C1 segment of cervical spinal cord (tissue), 14 donors: ENCODE results near the gene GRM7.

Experiments
- DNase-seq, 14 donors: peaks; one replicate each; lab custom pipeline; 2025; lab: John Stamatoyannopoulos, UW

Gene GRM7

DNA sequence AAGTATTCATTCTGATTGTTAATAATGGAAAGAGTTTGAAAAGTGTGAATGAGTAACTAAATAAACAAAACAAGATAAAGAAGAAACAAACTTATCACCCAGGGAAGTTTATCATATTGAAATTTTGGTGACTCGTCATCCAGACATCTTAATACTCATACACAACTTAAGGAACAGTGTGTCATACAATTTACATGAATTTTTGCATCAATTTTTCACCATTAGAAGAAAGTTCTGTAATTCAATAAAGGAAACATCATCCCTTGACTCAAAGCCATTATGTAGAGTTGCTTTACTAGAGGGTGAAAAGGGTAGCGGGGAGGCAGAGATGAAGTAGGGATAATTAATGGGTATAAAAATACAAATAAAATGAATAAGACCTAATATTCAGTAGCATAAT, 536.2 kb downstream of the GRM7 start:
- no peak for DNase-seq

DNA sequence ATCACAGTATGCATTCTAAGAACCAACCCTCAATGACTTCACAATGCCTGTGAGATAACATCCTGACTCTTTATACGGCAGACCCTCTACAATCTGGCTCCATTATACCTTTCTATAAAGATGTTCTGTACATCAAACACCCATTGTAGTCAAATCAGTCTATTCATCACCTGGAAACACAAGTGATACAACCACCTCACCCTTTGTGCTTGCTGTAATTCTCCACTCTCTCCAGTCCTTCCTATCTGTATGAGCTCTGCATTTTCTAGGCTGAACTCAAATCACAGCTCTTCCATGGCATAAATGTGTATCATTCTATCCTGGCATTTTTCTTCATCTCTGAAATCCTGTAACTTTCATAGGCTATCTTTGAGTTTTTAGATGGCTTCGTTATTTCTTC, 539.4 kb downstream of the GRM7 start:
- DNase-seq: no peak

DNA sequence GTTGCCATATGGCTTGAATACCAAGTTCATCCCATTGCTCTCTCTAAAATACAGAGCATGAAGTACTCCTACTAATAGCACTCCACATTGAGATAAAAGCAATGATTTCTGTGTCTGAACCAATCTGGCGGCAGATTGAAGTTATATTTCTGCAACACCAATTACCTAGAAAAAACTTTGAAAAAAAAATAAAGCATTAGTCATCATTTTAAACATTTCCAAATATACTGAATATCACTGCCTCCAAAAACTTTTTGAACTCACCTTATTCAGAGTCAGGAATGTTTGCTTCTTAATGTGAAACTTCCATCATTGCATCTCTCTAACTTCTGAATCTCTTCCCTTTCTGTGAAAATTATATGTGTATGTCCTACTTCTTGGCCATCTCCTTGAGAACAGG, 540.5 kb downstream of the GRM7 start:
- no peak for DNase-seq

DNA sequence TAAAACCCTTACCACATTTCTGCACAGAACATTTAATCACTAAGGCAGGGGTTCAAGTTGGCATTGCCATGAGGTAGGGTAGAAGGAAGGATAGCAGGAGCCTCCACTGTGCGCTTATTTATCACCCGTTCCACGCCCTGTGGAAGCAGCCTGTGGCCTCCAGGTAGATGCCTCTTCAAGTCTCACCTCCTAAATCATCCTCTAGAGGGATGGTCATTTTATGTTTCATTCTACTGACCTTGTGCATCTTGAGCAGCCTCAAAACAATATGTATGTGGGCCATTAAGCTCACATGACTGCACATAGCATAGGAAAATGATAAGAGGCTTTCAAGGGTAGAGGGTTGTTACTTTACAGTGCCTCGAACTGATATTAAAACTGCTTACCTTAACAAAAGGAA, 546.2 kb downstream of the GRM7 start:
- no peak for DNase-seq

DNA sequence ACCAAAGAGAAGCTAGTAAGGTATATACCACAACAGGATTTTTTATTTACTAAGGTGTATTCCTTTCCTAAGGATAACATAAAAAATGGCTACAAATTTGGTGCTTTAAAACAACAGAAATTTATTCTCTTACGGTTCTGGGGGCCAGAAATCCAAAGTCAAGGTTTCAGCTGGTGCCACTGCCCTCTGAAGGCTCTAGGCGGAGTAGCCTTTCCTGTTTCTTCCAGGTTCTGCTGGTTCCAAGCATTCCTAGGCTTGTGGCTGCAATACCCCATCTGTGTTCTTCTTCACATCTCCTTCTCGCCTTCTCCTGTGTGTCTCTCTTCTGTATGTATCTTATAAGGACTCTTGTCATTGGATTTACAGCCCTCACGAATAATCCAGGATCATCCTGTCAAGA, 549.9 kb downstream of the GRM7 start:
- DNase-seq: no peak

DNA sequence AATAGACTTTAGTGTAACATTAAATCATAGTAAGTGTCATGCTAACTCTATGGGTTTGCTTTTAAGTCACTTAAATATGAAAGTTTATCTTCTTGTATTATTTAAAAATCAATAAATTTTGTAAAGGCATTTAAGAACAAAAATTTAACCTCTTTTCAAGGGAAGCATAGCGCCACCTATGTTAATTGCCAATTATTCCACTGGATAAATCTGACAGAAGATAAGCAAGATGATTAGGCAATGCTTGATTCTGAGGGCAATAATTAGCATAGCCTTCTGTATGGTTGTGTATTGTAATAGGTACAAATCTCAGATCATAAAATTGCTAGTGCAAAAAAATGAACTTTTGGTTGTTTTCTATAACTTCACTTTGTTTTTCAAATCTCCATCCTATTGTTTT, 560.1 kb downstream of the GRM7 start:
- DNase-seq: no peak

DNA sequence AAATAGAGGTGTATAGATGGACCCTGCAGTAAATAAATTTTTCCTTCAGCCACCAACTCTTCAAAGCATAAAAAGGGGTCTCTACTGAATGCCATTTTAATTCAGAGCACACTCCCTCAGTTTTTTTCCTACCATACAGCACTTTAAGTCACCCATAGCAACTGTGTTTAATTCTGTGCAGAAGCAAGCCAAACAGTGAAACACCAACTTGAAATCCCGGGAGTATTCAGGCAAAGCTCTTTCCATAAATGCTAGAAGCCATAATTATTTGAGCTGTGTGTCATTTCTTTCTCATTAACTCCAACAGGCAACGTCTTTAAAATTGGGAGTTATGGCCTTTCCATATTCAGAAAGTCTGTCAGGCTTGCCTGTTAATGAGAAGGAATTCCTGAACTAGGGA, 562.1 kb downstream of the GRM7 start:
- DNase-seq: no peak

DNA sequence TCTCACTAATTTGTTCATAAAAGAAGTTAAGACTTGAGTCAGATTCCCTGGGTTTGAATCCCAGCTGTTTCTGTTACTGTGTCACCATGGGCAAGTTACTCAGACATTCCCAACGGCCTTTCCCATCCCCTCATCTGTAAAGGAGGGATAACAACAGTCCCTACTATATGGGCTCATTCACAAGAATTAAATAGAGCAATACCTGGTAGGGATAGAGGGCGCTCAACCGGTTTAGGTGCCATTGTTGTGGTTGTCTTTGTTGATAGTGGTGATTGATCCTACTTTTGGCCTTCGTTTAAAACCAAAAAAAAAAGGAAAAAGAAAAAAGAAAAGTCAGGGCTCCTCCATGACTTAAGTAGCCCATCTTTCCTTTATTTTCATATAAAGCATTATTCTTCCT, 563.1 kb downstream of the GRM7 start:
- DNase-seq: no peak

DNA sequence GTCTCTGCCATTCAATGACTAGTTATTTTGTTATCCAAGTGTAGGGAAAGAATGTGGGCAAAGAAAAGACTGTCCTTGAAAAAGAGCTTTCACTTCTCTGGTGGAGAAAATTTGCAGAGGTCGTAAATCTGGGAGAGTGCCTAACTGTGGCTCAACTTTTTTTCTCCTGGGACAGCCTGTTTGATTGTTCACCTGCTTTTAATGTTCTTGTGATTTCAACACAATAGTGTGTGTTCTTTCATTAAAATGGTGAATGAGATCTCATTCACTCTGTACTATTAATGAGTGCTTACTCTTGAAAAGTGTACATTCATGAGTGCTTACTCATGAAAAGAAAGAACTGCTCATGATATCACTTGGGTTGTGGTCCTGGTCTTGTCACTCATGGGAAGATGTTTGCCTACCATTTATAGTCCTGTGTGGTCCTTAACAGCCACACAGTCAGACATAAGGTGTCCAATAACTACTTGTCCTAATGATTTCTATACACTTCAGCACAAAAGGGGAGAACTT, 567.3 kb downstream of the GRM7 start:
- DNase-seq: no peak

DNA sequence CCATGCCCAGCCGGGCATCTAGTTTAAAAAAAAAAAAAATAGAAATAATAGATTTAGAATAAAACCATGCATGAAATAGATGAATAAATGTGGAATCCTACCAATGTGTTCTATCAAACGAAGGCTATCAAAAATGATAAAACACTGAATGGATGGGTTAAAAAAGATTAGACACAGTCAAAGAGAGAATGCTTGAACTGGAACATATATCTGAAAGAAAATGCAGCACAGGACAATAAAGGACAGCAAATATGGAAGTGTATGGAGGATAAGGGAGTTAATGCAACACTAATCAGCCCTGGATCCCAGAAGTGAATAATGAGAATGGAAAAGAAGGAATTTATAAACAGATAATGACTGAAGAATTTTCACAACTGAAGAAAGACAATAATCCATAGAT, 571.7 kb downstream of the GRM7 start:
- no peak for DNase-seq

DNA sequence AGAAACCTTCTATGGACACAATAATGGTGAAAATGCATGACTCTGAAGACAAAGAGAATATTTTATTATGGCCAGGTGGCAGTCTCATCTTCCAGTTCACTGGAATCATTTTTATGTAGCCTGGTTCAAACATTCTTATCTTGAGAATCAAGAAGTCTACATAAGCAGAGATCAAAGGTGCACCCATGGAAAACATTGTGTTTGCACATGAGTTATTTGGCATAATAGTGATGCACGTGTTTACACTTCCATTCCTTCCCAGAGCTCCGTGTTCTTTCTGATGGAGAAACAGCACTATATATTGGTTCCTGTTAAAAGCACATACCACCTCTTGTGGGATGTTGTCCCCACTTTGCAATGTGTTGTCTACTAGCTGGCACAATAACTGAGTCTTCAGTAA, 572.2 kb downstream of the GRM7 start:
- no peak for DNase-seq

DNA sequence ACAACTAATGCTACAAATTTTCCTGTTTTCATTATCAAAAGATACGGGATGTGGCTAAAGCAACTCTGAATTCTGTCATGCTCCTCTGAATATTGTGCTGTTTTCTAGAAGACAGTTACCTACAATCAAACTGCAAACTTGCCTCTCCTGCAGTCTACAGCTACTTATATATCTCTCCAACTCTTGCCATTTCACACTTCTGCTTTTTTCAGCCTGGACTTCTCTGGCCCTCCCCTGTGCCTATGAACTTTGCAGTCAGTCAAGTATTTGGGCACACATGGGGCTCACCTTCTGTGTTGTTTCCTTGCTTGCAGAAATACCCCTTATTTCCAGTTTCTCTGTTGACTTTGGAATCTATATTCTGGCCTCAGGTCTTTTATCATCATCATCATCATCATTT, 575.6 kb downstream of the GRM7 start:
- no peak for DNase-seq

DNA sequence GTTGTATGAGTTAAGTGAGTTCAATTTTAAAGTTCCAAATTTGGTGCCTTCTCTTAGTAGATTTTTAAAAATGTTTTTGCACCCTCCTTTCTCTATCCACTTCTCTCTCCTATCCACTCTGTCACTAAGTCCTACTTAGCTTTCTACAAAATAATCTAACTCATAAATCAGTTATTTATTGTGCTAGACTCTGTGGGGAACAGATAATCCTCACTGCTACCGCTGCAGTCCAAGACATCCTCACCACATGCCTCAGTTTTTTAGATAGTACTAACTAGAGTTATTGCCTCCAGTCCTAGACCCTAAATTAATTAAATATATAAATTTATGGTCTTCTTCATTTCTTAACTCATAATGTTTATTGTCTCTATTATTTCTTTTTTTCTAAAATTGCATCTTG, 576.3 kb downstream of the GRM7 start:
- no peak for DNase-seq

DNA sequence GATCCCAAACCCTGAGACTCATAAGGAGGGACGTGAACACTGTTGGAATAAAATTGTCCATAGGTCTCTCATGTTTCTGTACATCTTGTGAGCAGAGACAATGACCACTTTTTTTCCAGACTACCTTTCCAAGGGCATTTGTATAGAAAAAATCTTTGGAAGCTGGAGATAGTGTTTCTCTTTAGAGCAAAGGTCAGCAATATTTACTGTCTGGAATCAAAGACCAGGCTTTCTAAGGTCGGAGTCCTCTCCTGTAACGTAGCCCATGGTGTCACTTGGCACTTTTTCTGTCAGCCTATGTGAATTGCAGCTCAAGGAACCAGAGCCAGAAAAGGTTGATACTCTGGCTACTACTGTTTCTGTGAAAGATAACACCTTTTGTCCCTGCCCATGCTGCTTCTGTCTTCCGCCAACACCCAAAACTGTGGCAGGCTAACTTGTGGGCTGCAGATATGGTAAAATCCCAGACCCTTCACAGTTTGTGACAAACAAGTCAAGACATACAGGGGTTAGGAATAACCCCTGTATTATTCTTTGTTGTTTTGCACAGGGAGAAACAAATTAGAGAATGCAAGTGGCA, 578.3 kb downstream of the GRM7 start:
- DNase-seq: no peak

DNA sequence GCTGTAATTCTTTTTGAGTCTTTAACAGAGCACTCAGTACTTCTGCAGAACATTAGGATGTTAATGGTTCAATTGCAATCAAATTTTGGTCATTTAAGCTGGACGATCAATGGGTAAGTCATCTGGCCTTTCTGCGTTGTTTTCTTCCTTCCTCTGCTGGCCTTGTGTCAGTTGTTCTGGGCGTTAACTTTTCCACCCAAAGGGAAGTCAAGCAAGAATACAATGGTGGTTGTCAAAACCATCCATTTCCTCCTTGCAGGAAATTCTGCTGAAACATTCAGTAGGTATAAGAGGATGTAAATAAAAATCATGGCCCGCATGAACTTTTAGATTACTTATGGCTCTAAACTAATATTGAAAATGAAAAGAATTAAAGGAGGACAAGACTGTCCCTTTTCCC, 584.0 kb downstream of the GRM7 start:
- DNase-seq: no peak

DNA sequence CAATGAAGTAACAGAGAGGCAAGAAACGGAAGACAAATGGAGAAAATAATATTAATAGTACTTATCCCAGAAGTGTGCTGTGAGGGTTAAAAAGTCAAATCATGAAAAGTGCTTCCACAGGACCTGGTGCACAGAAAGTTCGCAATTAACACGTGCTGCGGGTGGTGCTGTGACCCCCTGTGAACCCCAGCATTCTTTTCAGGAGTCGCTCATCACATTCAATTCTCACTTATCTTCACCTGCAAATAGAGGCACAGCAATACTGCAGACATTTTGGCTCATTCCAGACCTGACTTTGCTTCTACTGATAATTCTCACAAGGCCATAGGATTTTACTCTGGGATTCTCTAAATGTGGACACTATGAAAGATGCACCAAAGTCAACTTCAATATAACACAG, 584.4 kb downstream of the GRM7 start:
- no peak for DNase-seq

DNA sequence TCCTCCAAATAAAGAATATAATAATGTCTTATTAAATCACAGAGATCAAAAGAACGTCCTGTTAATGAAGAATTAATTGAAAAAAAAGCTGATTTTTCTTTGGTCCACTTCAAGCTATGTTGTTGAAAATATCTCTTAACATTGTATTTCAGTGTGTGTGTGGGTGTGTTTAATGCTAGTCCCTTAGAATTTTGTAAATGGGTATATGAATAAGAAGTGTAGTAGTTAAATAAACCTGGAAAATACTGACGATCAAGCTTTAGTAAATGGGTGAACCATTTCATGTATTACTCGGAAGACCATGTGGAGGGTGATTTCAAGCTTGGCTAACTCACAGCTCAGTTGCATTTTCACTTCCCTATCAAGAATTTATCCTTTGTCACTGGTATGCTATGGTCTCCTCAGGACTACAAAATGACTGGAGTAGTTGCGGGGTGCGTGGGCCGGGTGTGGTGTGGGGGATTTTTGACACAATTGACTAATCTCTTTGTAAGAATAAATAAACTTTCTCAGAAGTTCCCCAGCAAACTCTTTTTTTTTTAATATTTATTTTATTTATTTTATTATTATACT, 586.4 kb downstream of the GRM7 start:
- DNase-seq: no peak

DNA sequence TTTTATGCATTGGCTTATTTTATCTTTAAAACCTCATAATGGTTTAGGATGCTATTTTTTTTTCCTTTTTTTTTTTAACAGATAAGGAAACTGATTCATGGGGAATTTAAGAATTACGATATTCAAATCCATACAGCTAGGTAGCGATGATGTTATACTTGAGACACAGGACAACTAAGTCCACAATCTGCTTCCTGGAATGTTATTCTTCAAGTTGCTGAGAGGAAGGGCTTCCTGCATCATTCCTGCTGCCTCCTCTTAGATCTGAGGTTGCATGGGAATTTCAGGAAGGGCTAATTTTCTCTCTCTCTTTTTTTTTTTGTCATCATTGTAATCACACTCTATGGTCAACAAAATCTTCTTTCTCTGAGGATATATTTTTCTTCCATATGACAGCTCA, 595.5 kb downstream of the GRM7 start:
- DNase-seq: no peak

DNA sequence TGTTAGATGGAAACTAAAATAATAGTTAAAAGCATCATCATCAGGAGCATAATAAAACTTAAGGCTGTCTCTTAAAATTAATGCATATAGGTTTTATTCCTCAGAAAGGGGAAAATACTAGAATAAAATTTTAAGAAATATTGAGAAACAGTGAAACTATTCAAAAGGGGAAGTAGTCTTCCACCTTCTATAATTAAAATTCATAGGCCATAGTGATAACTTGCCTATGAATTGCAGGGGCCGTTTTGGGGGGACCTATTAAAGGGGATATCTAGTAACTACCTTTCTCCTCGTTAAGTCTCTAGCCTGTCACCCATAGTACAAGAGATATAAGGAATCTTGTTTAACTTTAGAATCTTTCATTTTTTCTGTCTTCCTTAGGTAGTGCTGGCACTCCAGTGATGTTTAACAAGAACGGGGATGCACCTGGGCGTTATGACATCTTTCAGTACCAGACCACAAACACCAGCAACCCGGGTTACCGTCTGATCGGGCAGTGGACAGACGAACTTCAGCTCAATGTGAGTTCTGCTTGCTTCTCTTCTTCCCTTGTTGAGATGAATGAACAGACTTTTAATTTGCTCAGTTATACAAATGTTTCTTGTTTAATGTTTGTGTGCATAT, 600.4 kb downstream of the GRM7 start:
- DNase-seq: no peak

DNA sequence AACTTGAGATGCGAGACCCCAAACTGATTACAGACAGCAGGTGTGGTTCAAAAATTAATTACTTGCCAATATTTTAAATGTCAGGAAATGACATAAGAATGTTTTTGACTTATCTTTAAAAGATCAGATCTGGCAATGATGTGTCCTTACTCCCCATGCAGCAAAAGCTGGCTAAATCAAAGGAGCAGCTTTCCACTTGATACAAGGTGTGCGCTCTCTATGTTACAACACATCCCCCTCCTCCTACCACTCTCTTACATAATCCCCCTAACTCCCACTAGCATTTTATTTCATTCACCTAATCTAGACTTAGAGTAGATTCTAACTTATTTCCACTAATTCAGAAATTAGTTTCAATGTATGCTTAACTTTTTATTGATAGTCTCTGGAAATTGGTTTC, 609.0 kb downstream of the GRM7 start:
- no peak for DNase-seq

DNA sequence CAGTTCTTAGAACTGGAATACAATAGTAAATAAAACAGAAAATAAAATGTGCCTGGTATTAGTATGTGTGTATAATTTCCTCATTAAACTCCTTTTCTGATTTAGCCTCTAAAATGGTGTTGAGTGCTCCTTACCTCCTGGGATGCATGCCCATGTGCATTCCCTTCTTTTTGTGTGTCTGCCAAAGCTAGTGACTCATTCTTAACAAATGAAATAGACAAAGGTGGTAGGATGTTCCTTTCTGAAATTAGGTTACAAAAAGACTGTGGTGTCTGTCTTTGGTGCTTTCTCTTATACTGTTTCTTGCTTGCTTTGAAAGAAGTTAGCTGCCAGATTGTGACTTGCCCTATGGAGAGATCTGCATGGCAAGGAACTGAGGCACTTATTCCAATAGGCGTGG, 623.7 kb downstream of the GRM7 start:
- no peak for DNase-seq

DNA sequence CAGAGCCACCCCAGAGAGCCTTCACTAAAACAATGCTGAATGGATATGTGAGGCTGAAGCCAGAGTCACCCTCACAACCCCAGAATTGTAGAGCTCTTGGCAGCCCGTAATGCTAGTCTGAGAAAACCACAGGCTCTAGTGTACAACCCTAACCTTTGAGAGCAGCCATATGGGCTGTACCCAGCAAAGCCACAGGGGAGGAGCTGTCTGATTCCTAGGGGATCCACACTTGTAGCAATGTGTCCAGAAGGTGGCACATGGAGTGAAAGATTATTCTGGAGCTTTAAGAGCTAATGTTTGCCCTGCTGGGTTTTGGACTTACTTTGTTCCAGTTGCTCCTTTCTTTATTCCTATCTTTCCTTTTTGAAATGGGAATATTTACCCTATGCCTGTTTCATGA, 626.8 kb downstream of the GRM7 start:
- no peak for DNase-seq

DNA sequence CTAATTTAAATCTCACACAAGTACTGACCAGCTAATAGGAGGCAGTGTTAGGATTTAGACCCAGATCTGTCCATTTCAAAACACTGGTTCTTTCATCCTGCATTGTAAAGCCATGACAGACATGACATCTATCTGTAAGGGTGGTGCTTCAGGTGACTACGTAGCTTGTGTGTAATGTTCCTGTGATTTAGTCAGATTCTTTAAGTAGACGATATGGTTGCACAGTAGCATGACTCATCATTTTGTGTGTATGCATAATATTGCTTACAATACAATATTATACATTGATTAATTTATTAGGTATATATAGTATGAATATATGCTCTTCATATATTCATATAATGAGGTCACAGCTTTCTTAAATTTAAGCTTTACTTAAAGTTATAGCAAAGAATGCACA, 628.5 kb downstream of the GRM7 start:
- DNase-seq: no peak

DNA sequence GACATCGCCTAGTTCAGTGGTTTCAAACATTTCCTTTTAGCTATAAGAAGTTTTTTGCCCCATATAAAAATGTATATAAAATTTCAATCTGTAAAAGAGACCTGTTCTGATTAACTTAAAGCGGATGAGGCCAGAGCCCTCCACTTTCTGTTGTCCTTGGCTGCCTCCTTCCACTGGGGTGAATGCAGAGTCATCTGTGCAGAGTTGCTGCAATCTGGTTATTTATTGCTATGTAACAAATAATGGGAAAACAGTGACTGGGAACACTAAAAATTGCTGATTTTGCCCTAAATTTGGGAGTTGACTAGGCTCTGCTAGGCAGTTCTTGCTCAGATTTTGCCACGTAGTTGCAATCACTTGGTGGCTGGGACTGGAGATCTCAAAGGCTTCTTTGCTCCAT, 637.8 kb downstream of the GRM7 start:
- DNase-seq: no peak
